Activated CD8-positive, alpha-beta memory T cell treated with anti-CD3 and anti-CD28 coated beads, Interleukin-2, amount 50 U/mL, for 1 hour (primary cell): ENCODE measurements around the gene DNAJC17.

Experiments
- DNase-seq: peaks from one replicate; pipeline ENCODE4 v3.0.0-alpha.2; 2020; ENCODE audit errors: extremely low read depth

Gene DNAJC17

DNA sequence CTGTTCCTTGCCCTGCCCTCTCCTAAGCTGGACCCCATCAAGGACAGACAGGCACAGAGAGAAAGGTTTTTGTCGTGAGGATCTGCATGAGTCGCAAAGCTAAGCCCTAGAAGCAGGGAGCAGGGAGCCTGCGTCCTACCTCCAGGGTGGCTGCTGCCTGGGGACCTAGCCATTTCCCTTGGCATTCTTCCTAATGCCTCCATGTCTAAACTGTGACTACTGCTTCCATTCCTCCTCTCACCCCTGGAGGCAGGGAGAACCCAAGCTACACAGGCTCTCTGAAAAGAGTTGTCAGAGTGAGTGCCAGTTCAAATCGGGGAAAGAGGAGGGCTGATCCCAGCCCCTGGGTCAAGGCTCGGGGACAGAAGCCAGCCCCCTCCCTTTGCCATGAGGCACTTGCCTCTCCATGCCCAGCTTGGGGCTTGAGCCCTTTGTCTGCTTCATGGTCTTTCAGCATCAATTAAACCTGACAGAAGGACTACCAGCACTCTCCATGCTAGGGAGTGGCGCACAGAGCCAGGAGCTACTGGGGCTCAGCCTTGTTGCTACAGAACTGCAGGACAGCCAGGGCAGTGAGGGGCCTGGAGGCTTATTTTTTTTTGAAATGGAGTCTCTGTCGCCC, 41.0 kb downstream of the DNAJC17 start:
- no peak for DNase-seq

DNA sequence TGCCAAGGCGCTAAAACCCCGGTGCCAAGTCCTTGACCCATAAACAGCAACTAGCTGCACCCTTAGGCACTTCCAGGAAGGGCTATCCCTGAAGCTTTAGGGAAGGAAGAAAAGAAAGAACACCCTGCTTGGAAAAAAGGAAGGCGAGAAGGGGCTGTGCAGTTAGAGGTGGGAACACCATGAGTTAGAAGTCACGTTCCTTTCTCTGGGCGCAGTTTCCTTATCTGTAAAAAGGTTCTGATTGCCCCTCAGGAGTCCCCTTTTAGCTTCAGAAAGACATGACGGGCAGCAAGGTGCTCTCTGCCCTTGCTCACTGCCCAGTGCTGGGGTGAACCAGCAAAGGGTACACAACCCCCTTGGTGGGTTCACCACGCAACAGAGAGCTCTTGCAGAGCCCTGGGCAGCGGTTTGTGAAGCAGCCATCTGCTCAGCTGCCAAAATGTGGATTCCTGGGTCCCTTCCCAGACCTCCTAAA, 42.6 kb downstream of the DNAJC17 start:
- DNase-seq: no peak

DNA sequence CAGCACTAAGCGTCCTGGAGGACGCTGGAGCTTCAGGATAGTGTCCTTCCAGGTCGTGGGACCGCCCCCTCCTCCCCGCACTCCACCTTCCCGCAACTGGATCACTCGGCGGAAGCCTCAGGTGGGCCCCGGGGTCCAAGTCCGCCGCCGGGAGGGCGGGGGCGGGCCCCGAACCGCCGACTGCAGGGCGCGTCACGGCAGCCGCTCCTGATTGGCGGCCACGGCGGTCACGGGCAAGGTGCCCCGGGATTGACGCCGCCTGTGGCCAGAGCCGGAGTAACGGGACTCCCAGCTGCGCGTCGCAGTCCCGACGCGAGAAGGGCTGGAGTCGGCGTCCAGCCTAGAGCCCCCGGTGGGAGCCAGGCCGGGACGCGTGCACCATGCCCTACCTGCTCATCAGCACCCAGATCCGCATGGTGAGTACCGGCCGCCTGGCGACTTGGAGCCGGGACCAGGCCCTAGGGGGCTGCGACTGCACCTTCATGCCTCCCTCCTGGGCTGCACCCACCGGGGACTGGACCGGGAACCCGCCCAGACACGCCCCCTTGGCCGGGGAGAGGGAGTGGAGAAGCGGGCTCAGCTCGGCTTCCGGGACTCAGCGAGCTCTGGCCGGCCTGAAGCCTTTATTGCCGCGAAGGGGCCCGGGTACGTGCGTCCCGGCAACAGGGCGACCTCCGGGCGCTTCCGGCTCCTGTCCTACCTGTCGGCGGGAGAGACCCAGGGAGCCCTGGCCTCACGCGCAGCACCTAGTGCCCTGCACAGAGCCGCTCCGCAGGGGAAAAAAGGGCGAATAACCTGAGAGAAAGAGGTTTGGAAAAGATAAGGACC, 43.3 kb downstream of the DNAJC17 start, which contains the start of gene GCHFR:
TSS of gene GCHFR (plus strand) at position 268 of the 828 bp plus-strand sequence. CDS start at position 381, 113 bp downstream.
- no peak for DNase-seq

DNA sequence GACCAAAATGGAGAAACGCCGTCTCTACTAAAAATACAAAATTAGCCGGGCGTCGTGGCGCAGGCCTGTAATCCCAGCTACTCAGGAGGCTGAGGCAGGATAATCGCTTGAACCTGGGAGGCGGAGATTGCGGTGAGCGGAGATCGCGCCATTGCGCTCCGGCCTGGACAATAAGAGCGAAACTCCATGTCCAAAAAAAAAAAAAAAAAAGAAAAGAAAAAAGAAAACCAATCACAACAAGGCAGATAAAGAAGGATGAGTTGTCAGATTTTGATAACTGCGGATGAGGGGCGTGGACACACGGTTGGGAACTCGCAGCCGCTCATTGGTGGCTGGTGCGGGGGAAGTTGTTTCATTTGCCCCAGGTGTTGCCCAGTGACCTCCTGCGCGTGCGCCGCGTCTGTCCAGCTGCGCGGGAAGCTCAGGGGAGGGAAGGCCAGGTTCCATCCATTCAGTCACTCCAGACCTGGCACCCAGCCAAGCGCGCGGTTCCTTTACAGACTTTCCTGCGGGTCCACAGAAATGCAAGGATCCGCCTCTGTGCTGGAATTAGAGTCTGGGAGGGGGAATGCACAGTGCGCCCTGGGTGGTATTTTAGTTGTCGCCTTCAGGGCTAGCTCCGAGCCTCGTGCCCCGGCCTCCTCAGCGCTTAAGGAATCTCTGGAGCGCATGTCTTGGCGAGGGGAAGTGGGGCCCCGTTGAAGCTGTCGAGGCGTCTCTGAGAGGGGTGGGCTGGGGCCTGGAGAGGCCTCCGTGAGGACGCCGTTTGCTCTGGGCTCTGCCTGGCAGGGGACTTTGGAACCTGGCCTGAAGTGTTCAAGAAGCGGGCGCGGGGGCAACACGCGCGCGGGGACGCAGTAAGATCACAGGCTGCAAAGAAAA, 44.1 kb downstream of the DNAJC17 start:
- no peak for DNase-seq

DNA sequence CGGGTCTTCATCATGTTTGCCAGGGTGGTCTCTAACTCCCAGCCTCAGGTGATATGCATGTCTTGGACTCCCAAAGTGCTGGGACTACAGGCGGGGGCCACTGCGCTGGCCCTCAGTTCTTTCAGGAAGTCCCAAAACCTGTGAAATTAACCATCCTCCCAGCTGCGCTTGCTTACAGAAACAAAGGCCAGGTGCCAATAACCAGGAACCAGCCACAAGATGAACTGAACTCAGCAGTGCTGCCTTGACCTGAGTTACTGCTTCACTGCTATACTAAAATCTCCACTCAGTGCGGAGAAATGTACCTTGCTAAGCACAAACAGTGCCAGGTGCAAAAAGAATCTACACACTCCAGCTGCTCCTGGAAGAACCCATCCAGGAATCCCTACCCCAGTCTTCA, 47.3 kb downstream of the DNAJC17 start:
- DNase-seq: no peak

DNA sequence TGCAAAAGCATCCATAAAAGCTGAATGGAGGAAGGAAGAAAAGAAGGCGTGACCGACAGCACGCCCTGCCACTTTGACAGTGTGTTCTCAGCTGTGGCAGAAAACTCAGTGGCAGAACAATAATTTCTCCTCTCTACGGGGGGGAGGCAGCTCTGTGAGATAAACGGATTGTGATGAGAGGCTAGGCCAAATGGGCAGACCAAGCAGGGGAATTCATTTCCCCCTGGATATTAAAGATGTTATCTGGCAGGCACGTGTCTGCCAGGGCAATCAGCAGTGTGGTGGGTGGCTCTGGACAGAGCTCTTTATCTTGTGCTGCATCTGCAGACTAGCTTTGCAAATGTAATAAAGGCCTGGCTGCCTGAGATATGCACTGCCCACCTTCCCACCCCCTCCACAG, 50.3 kb downstream of the DNAJC17 start:
- DNase-seq: no peak

DNA sequence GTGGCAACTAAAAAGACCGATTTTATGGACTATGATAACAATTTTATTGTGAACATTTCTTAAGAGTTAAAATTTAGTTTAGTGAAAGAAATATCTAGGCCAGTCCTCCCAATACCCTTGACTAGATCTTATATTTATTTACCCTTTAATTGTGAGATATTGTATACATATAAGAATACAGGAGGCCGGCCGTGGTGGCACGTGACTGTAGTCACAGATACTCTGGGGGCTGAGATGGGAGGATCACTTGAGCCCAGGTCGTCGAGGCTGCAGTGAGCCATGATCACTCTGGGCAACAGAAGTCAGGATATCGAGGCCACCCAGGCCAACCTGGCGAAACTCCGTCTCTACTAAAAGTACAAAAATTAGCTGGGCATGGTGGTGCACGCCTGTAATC, 51.5 kb downstream of the DNAJC17 start:
- no peak for DNase-seq

DNA sequence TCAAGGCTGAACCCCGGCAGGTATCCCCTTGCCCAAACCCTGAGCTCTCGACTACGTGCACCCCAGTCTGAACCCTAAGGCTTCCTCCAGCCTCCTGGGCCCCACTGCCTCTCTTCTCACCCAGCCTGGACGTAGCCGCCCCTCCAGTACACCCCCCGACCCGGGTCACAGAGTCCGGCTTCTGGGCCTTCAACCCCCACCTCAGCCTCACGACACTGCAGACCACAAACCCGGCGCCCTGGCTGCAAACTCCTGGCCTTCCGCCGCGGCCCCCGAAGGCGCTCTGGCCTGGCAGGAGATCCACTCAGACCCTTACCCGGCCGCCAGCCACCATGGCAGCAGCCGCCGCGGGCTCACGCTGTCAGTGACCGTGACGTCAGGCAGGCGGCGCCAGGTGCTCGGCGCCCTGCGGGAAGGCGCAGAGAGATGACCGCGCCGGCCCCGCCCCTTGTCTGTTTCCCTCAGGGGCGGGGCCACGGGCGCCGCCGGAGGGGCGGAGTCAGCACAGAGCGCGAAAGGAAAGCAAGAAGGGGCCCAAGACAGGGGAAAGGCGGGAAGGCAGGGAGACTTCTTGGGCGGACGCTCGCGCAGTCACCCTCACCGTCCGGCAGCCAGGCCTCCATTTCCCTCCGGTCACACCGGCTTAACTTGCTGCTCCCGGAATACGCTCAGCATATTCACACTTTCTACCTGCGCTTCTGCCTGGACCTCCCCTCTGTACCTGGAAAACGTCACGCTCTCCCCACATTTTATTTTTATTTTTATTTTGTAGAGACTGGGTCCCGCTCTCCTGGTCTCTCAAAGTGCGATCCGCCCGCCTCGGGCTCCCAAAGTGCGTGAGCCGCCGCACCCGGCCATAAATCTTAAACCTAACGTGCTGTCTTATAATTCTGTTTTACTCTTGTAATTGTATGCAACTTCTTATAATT, 52.1 kb downstream of the DNAJC17 start, which contains the start of gene RMDN3:
TSS of gene RMDN3 (minus strand) at position 372 of the 929 bp plus-strand sequence. CDS start 471 bp downstream, outside the sequence.
- DNase-seq: peak; percentile 82

DNA sequence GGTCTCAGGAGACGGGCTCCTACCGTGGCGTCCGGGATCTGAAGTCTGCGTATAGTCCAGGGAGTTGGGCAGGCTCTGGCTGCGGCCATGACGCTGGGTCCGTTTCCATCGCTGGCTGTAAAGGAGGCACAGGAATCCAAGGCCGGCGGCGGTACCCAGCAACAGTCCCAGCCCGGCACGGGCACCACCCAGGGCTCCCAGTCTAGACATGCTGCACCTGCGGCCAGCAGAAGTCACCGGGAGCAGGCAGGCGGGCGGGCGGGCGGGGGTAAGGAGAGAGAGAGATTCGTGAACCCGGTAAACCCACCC, 52.7 kb downstream of the DNAJC17 start:
- no peak for DNase-seq

DNA sequence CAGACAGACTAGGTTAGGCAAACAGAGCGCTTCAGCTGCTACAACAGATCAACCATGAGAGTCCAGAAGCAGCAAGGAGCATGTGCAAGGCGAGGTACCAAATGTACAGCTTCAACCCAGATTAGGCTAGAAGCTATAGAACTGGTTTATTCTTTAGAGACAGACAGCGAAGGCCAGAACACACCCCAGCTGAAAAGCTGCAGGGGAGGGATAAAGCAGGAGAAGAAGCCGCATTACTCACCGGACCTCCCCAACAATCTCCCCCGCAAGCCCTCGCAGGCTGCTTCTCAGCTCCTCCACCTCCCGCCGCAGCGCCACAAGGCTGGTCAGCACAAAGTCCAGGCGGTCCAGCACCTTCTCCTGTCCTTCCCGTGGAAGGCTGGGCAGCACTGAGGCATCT, 55.5 kb downstream of the DNAJC17 start:
- DNase-seq: no peak

DNA sequence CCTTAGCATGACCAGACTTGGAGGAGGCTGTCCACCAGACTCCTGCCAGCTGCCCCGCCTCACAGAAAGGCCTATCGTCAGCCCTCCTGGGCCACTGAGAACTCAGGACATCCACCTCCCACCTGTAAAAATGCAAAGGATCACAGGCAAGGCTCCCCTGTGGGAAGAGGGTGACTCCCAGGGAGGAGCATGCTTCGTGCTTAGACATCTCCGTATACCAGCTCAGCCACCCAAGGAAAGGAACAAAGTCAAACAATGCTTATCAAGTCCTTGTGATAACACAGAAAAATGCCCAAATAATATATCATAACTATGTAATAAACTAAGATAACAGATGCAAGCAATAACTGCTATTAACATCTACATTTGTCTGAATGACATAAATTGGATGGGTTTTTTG, 56.4 kb downstream of the DNAJC17 start:
- no peak for DNase-seq

DNA sequence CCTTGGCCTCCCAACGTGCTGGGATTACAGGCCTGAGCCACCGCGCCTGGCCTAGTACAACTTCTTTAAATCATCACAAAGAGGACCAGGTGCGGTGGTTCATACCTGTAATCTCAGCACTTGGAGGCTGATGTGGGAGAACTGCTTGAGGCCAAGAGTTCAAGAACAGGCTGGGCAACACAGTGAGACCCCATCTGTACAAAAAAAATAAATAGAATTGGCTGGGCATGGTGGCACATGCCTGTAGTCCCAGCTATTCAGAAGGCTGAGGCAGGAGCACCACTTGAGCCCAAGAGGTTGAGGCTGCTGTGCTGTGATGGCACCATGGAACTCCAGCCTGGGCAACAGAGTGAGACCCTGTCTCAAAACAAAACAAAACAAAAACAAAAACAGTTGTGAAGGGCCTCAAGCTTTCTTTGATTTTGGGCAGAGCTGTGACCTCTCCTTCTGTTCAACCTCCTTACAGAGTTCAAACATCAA, 58.1 kb downstream of the DNAJC17 start:
- DNase-seq: no peak

DNA sequence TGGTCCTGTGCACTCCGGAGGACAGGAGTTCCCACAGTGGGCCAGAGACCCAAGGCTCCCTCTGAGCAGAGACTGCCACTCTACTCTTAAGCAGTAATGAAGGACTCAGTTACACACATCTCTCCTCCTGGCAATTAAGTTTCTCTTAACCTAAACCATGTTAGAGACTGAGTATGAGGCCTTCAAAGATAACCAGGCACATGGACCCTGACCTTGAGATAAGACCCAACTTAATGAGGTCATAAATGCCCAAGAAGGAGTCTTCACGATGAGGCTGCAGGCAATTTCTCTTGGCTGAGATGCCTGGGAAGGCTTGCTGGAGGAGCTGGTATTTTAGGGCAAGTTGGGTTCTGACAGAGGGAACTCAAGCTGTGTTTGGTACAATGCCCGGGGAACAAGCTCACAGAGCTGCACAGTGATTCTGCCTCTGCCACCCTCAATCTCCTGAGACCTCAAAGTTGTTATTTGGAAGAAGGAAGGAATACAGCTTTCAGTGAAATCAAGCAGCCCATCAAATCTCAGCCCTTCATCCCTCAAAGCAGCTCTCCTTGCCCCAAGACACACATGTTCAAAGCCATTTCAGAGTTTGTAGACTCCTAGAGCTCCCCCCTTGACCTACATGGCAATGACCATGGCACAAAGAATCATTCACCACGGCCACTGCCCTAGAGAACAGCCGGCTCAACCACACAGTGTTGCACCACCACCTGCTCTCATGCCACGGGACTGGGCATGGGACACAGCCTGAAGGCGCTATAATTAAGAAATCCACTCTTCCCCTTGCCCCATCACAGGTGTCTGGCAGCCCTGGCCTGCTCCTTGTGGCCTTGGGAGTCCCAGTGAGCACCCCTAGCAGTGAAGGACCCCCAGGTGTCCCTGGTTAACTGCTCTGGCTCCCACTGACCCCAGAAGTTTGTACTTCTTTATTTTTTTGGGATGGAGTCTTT, 59.3 kb downstream of the DNAJC17 start:
- no peak for DNase-seq

DNA sequence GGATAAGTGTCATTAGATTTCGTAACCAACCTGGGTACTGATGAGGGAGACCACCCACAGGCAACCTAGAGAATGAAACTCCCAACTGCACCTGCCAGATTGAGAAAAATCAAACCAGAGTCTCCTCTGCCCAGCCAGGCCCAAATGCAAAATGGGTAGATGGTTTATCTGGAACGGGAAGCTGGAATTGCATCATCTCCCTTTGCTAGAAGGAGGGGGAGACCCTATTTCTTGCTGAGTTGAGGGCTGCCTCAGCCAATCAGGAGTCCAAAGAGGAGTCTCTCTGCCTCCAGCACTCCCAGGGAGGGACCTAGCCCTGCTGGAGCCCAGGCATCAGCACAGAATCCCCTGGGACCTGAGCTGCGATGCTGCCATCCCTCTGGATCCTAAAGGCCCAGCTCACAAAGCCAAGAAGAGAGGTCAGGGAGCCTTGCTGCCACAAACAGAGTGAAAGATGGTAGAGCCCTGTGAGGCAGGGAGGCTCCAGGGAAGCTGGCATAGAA, 60.3 kb downstream of the DNAJC17 start:
- no peak for DNase-seq

DNA sequence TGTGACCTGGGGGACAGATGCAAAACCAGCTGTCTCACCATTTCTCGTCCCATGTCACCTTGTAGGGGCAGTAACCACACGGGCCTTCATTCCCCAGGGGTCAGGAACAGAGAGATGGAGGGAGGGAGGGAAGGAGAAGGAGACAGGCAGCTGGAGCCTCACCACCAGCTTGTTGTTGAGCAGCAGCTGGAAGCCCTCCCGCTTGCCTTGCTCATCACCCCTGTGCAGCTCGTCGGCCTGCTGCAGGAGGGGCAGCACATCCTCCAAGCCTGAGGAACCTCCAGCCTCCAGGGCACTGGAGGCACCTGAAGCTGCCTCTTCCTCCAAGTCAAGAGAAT, 62.5 kb downstream of the DNAJC17 start:
- no peak for DNase-seq

DNA sequence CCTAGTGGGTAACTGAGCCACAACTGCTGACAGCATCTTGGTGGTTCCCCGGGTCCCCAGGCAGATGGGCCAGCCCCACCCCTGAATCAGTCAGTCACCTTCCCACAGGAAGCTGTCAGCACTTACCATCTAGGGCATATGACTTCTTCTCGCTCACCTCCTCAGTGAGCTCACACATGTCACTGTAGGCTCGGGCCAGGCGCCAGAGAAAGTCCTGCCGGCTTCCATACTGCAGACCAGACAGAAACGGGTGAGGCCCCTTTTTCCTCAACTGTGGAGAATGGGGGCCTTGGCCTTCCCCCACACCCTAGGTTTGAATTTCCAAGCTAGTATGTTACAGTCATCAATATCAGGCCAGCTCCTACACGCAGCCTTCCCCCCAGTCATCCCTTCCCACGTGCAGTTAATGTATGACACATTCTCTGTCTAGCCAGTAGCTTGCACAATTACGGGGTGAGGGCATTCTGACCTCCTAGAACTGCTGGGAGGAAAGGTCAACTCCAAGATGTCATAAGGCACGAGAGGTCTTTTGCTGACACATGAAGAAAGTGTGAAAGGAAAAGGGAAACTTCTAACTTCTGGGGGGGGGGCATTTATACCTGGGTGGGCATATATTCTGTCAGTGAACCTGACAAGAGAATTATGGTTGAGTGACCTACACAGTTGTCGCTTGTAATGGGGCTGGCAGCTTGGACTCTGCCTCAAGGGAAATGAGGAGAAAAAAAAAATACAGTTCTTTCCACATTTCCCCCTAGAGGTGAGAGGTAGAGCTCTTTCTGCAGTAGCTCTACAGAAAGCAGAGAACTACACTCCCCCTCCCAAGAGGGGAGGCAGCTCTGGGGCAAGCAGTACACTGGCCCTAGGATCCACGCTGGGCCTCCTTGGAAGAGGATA, 63.1 kb downstream of the DNAJC17 start:
- no peak for DNase-seq

DNA sequence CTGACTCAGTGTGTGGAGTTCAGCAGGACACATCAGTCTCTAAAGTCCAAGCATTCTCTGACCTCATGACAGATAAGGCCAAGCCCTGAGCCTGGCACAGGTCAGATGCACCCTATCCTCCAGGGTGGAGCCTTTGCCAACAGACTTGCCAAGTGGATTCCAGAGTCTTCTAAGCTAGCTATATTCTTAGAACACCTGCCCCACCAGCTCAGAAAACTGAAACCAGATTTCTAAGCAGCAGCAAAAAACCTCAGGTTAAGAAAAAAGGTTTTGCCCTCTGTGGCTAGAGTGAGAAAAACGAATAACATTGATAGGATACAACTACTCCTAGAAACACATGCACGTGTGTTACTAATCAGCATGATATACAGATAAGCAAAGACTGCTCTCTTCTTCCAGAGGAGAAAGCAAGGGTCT, 63.8 kb downstream of the DNAJC17 start:
- no peak for DNase-seq

DNA sequence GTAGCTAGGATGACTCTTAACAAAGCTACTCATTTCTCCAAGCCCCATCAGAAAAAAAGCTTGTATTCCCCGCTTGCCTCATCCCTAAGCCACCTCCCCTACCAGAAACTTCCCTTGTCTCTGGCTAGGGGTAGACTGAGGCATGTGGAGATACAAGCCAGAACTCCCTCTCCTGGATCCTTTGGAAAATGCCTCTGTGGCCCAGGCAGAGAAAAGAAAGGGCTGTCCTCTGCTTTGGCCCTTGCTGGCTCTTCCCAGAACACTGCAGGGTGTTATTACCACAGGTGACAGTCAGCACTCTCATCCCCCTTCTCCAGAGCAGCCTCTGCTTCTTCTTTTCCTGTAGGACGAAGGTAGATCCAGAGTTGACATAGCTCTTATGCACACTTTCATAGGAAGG, 67.4 kb downstream of the DNAJC17 start:
- no peak for DNase-seq

DNA sequence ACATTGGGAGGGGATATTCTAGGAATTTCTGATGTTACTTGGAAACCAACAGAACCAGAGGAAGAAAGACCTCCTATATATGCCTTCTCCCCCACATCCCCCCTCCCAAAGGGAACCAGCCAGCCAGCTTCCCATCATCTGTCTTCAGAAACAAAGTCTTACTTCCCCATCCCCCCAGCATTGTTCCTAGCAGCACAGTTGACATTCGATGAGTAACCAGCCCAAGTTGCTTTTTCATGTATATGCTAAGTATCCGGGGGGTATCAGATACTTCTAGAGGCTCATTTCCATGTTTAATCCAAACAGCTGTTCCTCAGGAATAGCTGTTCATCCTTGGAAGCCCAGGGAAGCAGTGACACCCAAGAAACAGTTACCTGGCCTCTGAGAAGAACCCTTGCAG, 68.2 kb downstream of the DNAJC17 start:
- no peak for DNase-seq
